ENCODE measurements around the gene TBCK. TPM values are rescaled to one million over a fixed set of nuclear protein-coding genes. Genes with fewer than 3 reads are reported as not detected.

The TBCK gene
- total RNA-seq (38.7 TPM), polyA plus RNA-seq (ENCODE audit: insufficient read depth in 1 of 8, insufficient read length in 8 of 8, low replicate concordance in 1 of 8) (10 to 100 TPM; 18.3 to 25.8 (median 22.1) TPM)
- long read RNA-seq, donor 1: 0 reads
- long read RNA-seq, donor 2: 0 reads
- long read RNA-seq, donor 3, partial matches to known transcripts: 5 of 6 reads
- long read RNA-seq, donor 3, other reads (novel, unspliced or antisense): 0 of 6 reads
- long read RNA-seq, donor 4, partial matches to known transcripts: 0 of 1 reads
- long read RNA-seq, donor 4, other reads (novel, unspliced or antisense): 0 of 1 reads
- long read RNA-seq, donor 5, partial matches to known transcripts: 10 of 12 reads
- long read RNA-seq, donor 5, other reads (novel, unspliced or antisense): 0 of 12 reads
- long read RNA-seq, donor 6, partial matches to known transcripts: 61 of 64 reads
- long read RNA-seq, donor 6, other reads (novel, unspliced or antisense): 0 of 64 reads
- long read RNA-seq, donor 7: 0 reads
- long read RNA-seq, donor 8, partial matches to known transcripts: 0 of 1 reads
- long read RNA-seq, donor 8, other reads (novel, unspliced or antisense): 0 of 1 reads
- long read RNA-seq, donor 9: 0 reads
- long read RNA-seq, donor 10, partial matches to known transcripts: 0 of 3 reads
- long read RNA-seq, donor 10, other reads (novel, unspliced or antisense): 0 of 3 reads
- long read RNA-seq, donor 11, partial matches to known transcripts: 0 of 2 reads
- long read RNA-seq, donor 11, other reads (novel, unspliced or antisense): 0 of 2 reads

DNA sequence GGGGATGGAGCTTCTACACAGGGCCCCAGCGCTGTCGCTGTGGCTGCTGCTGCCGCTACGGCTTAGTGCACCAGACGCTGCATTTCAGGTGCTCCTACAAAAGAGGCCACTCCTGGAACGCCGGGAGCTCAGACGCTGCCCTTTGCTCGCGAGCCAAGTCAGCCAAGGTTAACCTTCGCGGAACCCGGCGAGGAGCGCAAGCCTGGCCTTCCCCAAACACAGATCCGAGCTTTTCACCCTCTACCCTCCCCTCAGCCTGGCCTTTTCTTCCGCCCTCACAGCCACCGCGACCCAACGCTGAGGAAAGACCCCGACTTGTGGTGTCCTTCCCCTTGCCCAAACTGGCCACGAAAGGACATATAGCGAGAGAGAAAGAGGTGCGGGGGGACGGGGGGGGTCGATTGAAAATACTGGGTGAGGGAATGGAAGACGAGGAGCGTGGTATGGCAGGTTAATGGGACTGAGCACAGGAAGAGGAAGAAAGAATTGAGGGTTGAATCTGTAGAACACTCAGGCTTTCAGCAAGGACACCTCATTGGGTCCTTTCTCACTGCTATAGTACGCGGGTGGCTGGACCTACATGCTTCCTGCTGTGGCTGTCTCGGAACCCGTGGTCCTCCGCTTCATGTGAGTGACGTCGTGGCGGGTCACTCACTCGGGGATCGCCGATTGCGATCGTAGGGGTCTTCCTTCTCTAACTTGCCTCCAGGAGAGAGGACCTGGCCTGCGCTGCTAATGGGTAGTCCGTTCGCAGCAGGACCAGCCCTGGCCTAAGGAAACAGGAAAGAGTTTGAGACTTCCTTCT lies at the start of gene TBCK, which contains the start of gene AIMP1:
TBCK (minus strand) TSS at position 242 of the 805 bp plus-strand sequence. CDS start 7,249 bp downstream, outside the sequence.
AIMP1 (plus strand) TSS at position 583 of the 805 bp plus-strand sequence. CDS start 8,460 bp downstream, outside the sequence.
- peak; percentile 99 for DNase-seq
- H3K27ac ChIP-seq (ENCODE audit: low read length): peak within 1 kb of the TSS; percentile 99

DNA sequence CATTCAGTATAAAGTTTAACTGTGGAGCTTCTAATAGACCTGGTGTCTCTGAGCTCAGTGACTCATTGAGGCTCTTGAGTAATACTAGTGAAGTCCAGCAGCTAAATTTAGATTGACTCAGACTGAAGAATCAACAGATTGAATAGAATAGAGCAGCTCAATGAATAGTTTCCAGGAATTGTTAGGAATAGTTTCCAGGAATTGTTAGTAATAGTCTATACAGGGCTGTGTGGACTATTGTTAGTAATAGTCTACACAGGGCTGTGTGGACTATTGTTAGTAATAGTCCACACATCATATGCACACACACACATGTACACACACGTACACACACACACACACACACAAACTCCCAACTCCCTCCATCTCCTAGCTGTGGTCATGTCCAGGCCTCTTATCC lies 49.6 kb upstream of the TBCK start:
- DNase-seq: peak; percentile 89
- H3K9me3 ChIP-seq (replicated peaks; ENCODE audit: control insufficient read depth, low read depth, low read length): no peaks in the 10 kb centered on the region
- no peak overlapping the region for H3K4me3 ChIP-seq (ENCODE audit: low read length)
- no peaks in the 10 kb centered on the region for H3K36me3 ChIP-seq (ENCODE audit: control insufficient read depth, insufficient read depth, low read length)
- H3K27ac ChIP-seq (ENCODE audit: low read length): peak overlapping the region; percentile 67
- WGBS (ENCODE audit: insufficient coverage): no CpG with 5 or more reads among the region's 1 CpG
- H3K4me1 ChIP-seq (ENCODE audit: control insufficient read depth, insufficient read depth, low read length): no peaks in the 10 kb centered on the region
- no peaks in the 10 kb centered on the region for H3K27me3 ChIP-seq (ENCODE audit: control insufficient read depth, insufficient read depth, low read length)

More for the DNA sequence above, at the start of gene TBCK, which contains the start of gene AIMP1:
- peaks cover 10% of the 10 kb centered on the region for H3K4me1 ChIP-seq (ENCODE audit: control insufficient read depth, insufficient read depth, low read length)
- under 1% methylated on average over 34 of the region's 44 CpGs for WGBS (ENCODE audit: insufficient coverage)
- H3K27me3 ChIP-seq (ENCODE audit: control insufficient read depth, insufficient read depth, low read length): no peaks in the 10 kb centered on the region
- H3K36me3 ChIP-seq (ENCODE audit: control insufficient read depth, insufficient read depth, low read length): peaks cover 3% of the 10 kb centered on the region
- no peaks in the 10 kb centered on the region for H3K9me3 ChIP-seq (replicated peaks; ENCODE audit: control insufficient read depth, low read depth, low read length)
- H3K4me3 ChIP-seq (ENCODE audit: low read length): peak within 1 kb of the TSS; percentile 68

DNA sequence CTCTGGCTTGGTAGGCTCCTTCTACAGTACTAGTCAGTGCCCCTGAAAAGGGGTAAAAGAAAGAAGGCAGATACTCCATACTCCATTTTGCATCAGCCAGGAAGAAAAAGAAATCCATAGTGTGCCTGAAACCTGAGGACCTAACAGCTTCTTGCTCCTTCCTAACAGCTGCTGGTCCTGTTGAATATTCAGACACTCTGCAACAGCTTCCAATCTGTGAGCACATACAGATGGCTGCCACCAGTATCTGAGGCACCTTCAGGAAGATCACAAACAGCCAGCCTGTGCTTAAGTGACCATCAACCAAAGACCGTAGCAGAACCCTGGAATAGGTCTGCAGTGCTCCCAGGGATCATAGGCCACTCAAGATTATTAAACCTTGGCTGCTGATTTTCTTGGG lies 48.3 kb upstream of the TBCK start:
- Histone ChIP-seq H3K4me3 (ENCODE audit: low read length) (no peak overlapping the region), H3K9me3 (replicated peaks; ENCODE audit: control insufficient read depth, low read depth, low read length) (no peaks in the 10 kb centered on the region), H3K27me3 (ENCODE audit: control insufficient read depth, insufficient read depth, low read length) (no peaks in the 10 kb centered on the region), H3K27ac (ENCODE audit: low read length) (no peak overlapping the region), H3K36me3 (ENCODE audit: control insufficient read depth, insufficient read depth, low read length) (no peaks in the 10 kb centered on the region), H3K4me1 (ENCODE audit: control insufficient read depth, insufficient read depth, low read length) (no peaks in the 10 kb centered on the region)
- 75% methylated on average over 1 of the region's 1 CpG for WGBS (ENCODE audit: insufficient coverage)
- no peak for DNase-seq

DNA sequence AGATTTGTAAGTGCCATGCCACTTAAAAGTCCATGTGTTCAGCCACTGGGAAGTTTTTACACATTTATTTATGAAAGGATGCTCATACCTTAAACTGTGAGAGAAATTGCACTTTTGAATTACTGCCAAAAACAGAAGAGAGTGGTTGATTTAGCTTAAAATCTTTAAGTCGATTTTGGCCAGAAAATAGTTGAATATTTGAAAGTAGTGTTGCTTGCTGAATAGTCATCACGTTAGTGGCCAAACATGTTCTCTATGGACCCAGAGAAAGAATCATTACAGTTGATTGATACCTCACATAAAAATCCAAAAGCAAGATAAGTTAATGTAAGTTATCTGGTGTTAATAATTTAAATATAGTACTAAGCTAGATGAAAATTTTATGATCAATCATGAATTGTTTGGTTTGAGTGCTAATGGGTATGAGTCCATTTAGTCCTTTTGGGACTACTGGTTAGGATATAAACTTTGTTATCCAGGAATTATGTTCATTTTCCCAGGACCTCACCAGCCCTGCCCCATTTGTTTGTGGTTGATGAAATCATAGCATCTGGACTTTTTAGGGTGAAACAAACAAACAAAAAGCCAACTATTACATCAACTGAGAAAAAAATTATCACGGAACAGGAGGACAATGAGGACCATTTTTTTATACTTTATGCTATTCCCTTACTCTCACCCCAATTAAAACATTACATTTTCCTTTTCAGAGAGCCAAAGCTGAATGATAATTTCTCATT lies 46.2 kb upstream of the TBCK start:
- Histone ChIP-seq H3K4me3 (ENCODE audit: low read length) (no peak overlapping the region), H3K4me1 (ENCODE audit: control insufficient read depth, insufficient read depth, low read length) (no peaks in the 10 kb centered on the region), H3K27ac (ENCODE audit: low read length) (peak overlapping the region; percentile 2), H3K36me3 (ENCODE audit: control insufficient read depth, insufficient read depth, low read length) (no peaks in the 10 kb centered on the region), H3K9me3 (replicated peaks; ENCODE audit: control insufficient read depth, low read depth, low read length) (no peaks in the 10 kb centered on the region), H3K27me3 (ENCODE audit: control insufficient read depth, insufficient read depth, low read length) (no peaks in the 10 kb centered on the region)
- peak; percentile 69 for DNase-seq
- no CpG with 5 or more reads among the region's 3 CpGs for WGBS (ENCODE audit: insufficient coverage)

DNA sequence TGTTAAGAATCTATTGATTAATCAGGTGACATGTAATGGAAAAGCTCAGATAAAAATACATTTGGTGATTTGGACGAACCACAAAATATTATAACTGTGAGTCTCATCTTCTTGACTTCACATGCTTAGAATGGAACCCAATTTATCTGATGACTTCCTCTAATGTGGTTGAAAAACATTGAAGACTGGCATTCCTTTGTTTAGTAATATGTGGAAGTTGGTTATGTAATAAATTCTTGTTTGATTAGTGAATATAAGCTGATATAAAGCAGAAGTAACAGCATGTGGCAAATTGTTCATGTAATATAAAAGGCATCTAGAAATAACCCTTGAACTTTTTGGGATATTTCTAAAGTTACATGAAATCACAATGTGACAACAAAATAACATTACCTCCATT lies 42.9 kb upstream of the TBCK start:
- Histone ChIP-seq H3K4me1 (ENCODE audit: control insufficient read depth, insufficient read depth, low read length) (no peaks in the 10 kb centered on the region), H3K27me3 (ENCODE audit: control insufficient read depth, insufficient read depth, low read length) (no peaks in the 10 kb centered on the region), H3K9me3 (replicated peaks; ENCODE audit: control insufficient read depth, low read depth, low read length) (no peaks in the 10 kb centered on the region), H3K36me3 (ENCODE audit: control insufficient read depth, insufficient read depth, low read length) (no peaks in the 10 kb centered on the region), H3K4me3 (ENCODE audit: low read length) (no peak overlapping the region), H3K27ac (ENCODE audit: low read length) (no peak overlapping the region)
- WGBS (ENCODE audit: insufficient coverage): no CpG with 5 or more reads among the region's 1 CpG
- no peak for DNase-seq

DNA sequence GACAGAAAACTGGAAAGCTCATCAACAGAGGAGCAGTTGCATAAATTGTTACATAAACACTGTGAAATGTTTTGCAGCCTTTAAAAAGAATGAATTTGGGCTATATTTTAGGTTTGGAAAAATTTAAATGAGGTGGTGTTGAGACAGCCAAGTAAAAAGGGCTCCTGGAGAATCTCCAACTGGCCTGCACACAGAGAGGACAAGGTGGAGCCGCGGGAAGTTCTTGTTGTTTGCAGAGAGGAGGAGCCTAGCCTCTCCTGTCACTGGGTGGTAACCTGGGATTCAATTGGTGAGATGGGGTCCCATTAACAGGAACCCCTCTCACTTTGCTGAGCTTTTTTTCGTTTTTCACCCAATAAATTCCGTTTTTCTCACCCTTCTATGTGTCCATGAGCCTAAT lies 39.2 kb upstream of the TBCK start:
- Histone ChIP-seq H3K9me3 (replicated peaks; ENCODE audit: control insufficient read depth, low read depth, low read length) (no peaks in the 10 kb centered on the region), H3K4me3 (ENCODE audit: low read length) (no peak overlapping the region), H3K27me3 (ENCODE audit: control insufficient read depth, insufficient read depth, low read length) (no peaks in the 10 kb centered on the region), H3K36me3 (ENCODE audit: control insufficient read depth, insufficient read depth, low read length) (peaks cover 3% of the 10 kb centered on the region), H3K4me1 (ENCODE audit: control insufficient read depth, insufficient read depth, low read length) (no peaks in the 10 kb centered on the region), H3K27ac (ENCODE audit: low read length) (peak overlapping the region; percentile 10)
- WGBS (ENCODE audit: insufficient coverage): 33% methylated on average over 2 of the region's 4 CpGs
- peak; percentile 75 for DNase-seq

DNA sequence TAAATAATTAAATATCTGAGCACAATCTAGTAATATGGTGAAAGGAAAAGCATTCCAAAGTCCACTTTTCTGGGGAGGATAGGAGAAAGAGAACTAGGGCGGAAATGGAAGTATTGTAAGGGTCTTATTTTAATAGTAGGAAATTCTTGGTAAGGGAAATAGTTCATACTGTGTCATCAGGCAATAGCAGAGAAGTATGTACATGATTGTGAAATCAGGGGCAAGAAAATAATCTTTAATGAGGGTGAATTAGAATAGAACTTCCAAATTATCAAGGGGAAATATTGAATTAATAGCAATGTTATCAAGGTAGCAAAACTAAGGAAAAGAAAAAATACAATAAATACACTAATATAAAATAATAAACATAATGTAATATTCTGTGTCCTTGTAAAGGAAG lies 37.8 kb upstream of the TBCK start:
- DNase-seq: no peak
- H3K4me1 ChIP-seq (ENCODE audit: control insufficient read depth, insufficient read depth, low read length): no peaks in the 10 kb centered on the region
- H3K27me3 ChIP-seq (ENCODE audit: control insufficient read depth, insufficient read depth, low read length): no peaks in the 10 kb centered on the region
- H3K4me3 ChIP-seq (ENCODE audit: low read length): no peak overlapping the region
- WGBS (ENCODE audit: insufficient coverage): 100% methylated on average over 1 of the region's 1 CpG
- H3K27ac ChIP-seq (ENCODE audit: low read length): no peak overlapping the region
- H3K9me3 ChIP-seq (replicated peaks; ENCODE audit: control insufficient read depth, low read depth, low read length): no peaks in the 10 kb centered on the region
- peaks cover 5% of the 10 kb centered on the region for H3K36me3 ChIP-seq (ENCODE audit: control insufficient read depth, insufficient read depth, low read length)

DNA sequence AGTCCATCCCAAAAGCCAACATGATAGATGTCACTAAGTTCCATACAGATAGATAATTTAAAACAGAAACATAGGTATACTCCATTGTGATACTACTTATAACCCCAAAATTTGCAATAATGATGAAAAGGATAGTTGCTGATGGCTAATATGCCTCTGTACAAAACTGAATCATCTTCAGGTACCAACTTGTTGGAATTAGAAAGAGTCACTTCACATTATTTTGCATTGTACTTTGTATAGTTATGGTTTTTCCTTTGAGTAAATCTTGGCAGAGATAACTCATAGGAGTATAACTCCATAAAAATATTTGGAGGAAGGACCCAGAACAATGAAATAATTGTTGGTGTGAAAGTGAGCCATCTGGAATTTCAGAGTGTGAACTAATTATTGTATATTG lies 35.0 kb upstream of the TBCK start:
- Histone ChIP-seq H3K4me1 (ENCODE audit: control insufficient read depth, insufficient read depth, low read length) (no peaks in the 10 kb centered on the region), H3K9me3 (replicated peaks; ENCODE audit: control insufficient read depth, low read depth, low read length) (no peaks in the 10 kb centered on the region), H3K27me3 (ENCODE audit: control insufficient read depth, insufficient read depth, low read length) (no peaks in the 10 kb centered on the region), H3K27ac (ENCODE audit: low read length) (no peak overlapping the region), H3K36me3 (ENCODE audit: control insufficient read depth, insufficient read depth, low read length) (peaks cover 9% of the 10 kb centered on the region), H3K4me3 (ENCODE audit: low read length) (no peak overlapping the region)
- peak; percentile 10 for DNase-seq

DNA sequence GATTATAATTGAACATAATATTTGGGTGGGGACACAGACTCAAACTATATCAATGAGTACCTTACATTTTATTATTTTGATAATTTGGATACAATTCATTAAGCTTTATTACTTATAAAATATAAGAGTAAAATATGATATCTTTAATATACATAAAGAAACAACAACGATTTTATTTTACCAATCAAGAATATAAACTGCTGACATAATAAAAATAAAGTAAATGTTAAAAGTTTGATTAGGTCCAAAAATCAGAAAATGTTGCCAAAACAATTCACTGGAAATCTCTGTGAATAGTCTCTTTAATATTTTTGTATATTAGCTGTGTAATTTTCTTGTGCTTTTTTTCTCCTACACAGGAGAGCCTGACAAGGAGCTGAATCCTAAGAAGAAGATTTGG lies 31.2 kb upstream of the TBCK start:
- Histone ChIP-seq H3K27me3 (ENCODE audit: control insufficient read depth, insufficient read depth, low read length) (no peaks in the 10 kb centered on the region), H3K9me3 (replicated peaks; ENCODE audit: control insufficient read depth, low read depth, low read length) (no peaks in the 10 kb centered on the region), H3K36me3 (ENCODE audit: control insufficient read depth, insufficient read depth, low read length) (peaks cover 9% of the 10 kb centered on the region), H3K4me1 (ENCODE audit: control insufficient read depth, insufficient read depth, low read length) (no peaks in the 10 kb centered on the region), H3K27ac (ENCODE audit: low read length) (no peak overlapping the region), H3K4me3 (ENCODE audit: low read length) (no peak overlapping the region)
- DNase-seq: no peak
- no CpG with 5 or more reads among the region's 1 CpG for WGBS (ENCODE audit: insufficient coverage)
